Stomach (tissue), 9 donors: ENCODE data around the gene TSNAXIP1. TPM values are rescaled to one million over a fixed set of nuclear protein-coding genes. Genes with fewer than 3 reads are reported as not detected.

Experiments used
- DNase-seq, 2 donors: peaks; one replicate each; pipeline versions ENCODE4 v3.0.0 to v3.0.0-alpha.2; 2013 to 2019
- H3K27ac ChIP-seq, 5 donors: fragments of 200-600 bp in 4 of 5; sonication (generic) in 4 of 5; one replicate each; pipeline ENCODE4 v1.5.1; 2013 to 2019; ENCODE audit warnings: mild to moderate bottlenecking in 1 of 5, moderate library complexity in 1 of 5
- H3K27me3 ChIP-seq, 3 donors: fragments of 200-600 bp; sonication (generic); one replicate each; pipeline ENCODE4 v1.5.1; 2017 to 2019; ENCODE audit warnings: mixed run types in 1 of 3
- H3K36me3 ChIP-seq, 4 donors: fragments of 200-600 bp; sonication (generic); 1 replicate in 3 of 4; 2 replicates in 1 of 4; pipeline ENCODE4 v1.5.1; 2016 to 2019
- H3K4me1 ChIP-seq, 4 donors: fragments of 200-600 bp; sonication (generic); one replicate each; pipeline ENCODE4 v1.5.1; 2016 to 2019
- H3K4me3 ChIP-seq, 4 donors: fragments of 200-600 bp; sonication (generic) in 3 of 4; one replicate each; pipeline ENCODE4 v1.5.1; 2016 to 2019; ENCODE audit warnings: mild to moderate bottlenecking in 1 of 4
- H3K9me3 ChIP-seq, 4 donors: fragments of 200-600 bp; sonication (generic); one replicate each; pipeline ENCODE4 v1.5.1; 2016 to 2019
- CTCF ChIP-seq, 7 experiments: fragments of 450-650 bp in 4 of 7; fragments of 200-600 bp in 3 of 7; sonication (generic) in 3 of 7; IDR thresholded peaks; one replicate each; pipeline ENCODE4 v1.5.1; 2016 to 2019; ENCODE audit warnings: antibody characterized with exemption in 7 of 7, control low read depth in 2 of 7, mild to moderate bottlenecking in 1 of 7
- EP300 ChIP-seq: sonication (generic); formaldehyde crosslinking; IDR thresholded peaks from one replicate; pipeline ENCODE4 v1.6.1; 2017; ENCODE audit warnings: antibody characterized with exemption
- POLR2A ChIP-seq, 4 donors: fragments of 450-650 bp; IDR thresholded peaks; one replicate each; pipeline ENCODE4 v1.6.1; 2016; ENCODE audit warnings: antibody characterized with exemption in 4 of 4, control low read depth in 2 of 4, mild to moderate bottlenecking in 1 of 4, moderate library complexity in 1 of 4
- POLR2AphosphoS5 ChIP-seq, 3 donors: sonication (generic); formaldehyde crosslinking; IDR thresholded peaks; one replicate each; pipeline ENCODE4 v1.6.1; 2016; ENCODE audit warnings: antibody characterized with exemption in 3 of 3
- WGBS, 5 donors: extraction: QIAGEN DNeasy Blood & Tissue Kit in 3 of 5; methylation state at CpG; one replicate each; pipeline versions ENCODE4 v1.1.5 to v1.1.7; 2013 to 2018; 5-methylcytosine and 5-hydroxymethylcytosine counted together
- intact Hi-C: fragments of 100-400 bp; cut with DNase I; formaldehyde crosslinking; loops from one replicate; pipeline ENCODE4 v1.15.1; 2023; ENCODE audit warnings: low total_unique reads
- polyA plus RNA-seq, 3 donors: library from polyadenylated mRNA; stranded (reverse); fragments of 200-250 nt; gene quantifications; one replicate each; pipeline ENCODE4 v1.2.3, GENCODE V29; 2013
- total RNA-seq, 5 donors: library from RNA; depleted of rRNA; stranded (reverse); fragments of >200 nt; gene quantifications; one replicate each; pipeline versions ENCODE4 v1.1.0 to v1.2.3, GENCODE V29; 2014 to 2016
- donor health status: healthy with polysubstance abuse.
- donor health status: Bipolar disorder and iron deficiency.
- donor health status: healthy.

TSNAXIP1 gene
- total and polyA plus RNA-seq, 8 donors: 0.45 to 25.7 (median 1.2) TPM; not detected in 1

- Histone ChIP-seq H3K36me3 (no peaks in the 10 kb centered on the region), H3K27me3 (no peaks in the 10 kb centered on the region), H3K4me3 (peak overlapping the region; percentile 65 to 81 (median 78)), H3K4me1 (peaks cover 35 to 54% (median 49%) of the 10 kb centered on the region in 4 donors), H3K9me3 (no peaks in the 10 kb centered on the region), H3K27ac (peak overlapping the region; percentile 98 to 100 (median 99))
- peak; percentile 49 to 83 for DNase-seq
- TF ChIP-seq POLR2AphosphoS5 (IDR thresholded peaks at IDR 0.05) (no peak), CTCF (IDR thresholded peaks at IDR 0.05) (peak in 1 of 7 experiments; percentile 9)
- WGBS, 5 donors: 0 to 2% (median 0%) methylated on average over 25 to 67 of the region's 67 CpGs
- intact Hi-C loops: no loop called here
These were observed 36.0 kb downstream of the TSNAXIP1 start for GRCh38 chr16:67842509-67843342.

GRCh38 chr16:67843343-67843765 lies 36.7 kb downstream of the TSNAXIP1 start:
- WGBS, 5 donors: 3 to 19% (median 12%) methylated on average over 11 of the region's 11 CpGs
- intact Hi-C loops: no loop called here
- peak overlapping the region; percentile 98 to 100 (median 99) for H3K27ac ChIP-seq

GRCh38 chr16:67844497-67844896 lies 37.8 kb downstream of the TSNAXIP1 start:
- peaks cover 41 to 69% (median 67%) of the 10 kb centered on the region in 4 donors for H3K4me1 ChIP-seq
- DNase-seq: no peak
- intact Hi-C loops: no loop called here
- no peaks in the 10 kb centered on the region for H3K27me3 ChIP-seq
- 61 to 72% (median 64%) methylated on average over 4 of the region's 4 CpGs for WGBS, 5 donors
- peak overlapping the region in 2 of 4 donors; percentile 65 to 77 for H3K4me3 ChIP-seq
- H3K27ac ChIP-seq: peak overlapping the region in 4 of 5 donors; percentile 98 to 100 (median 99)
- TF ChIP-seq EP300 (no peak), CTCF (IDR thresholded peaks at IDR 0.05) (no peak), POLR2A (IDR thresholded peaks at IDR 0.05) (no peak), POLR2AphosphoS5 (IDR thresholded peaks at IDR 0.05) (no peak)
- H3K9me3 ChIP-seq: no peaks in the 10 kb centered on the region
- no peaks in the 10 kb centered on the region for H3K36me3 ChIP-seq

More at GRCh38 chr16:67843343-67843765, 36.7 kb downstream of the TSNAXIP1 start:
- no peak for DNase-seq
- H3K4me1 ChIP-seq: peaks cover 41 to 60% (median 56%) of the 10 kb centered on the region in 4 donors
- H3K36me3 ChIP-seq: no peaks in the 10 kb centered on the region
- TF ChIP-seq POLR2AphosphoS5 (IDR thresholded peaks at IDR 0.05): no peak
- TF ChIP-seq EP300: no peak
- TF ChIP-seq POLR2A (IDR thresholded peaks at IDR 0.05): no peak
- TF ChIP-seq CTCF (IDR thresholded peaks at IDR 0.05): no peak
- H3K4me3 ChIP-seq: peak overlapping the region; percentile 65 to 81 (median 78)
- no peaks in the 10 kb centered on the region for H3K9me3 ChIP-seq
- H3K27me3 ChIP-seq: no peaks in the 10 kb centered on the region

GRCh38 chr16:67845291-67846062 lies 38.8 kb downstream of the TSNAXIP1 start:
- WGBS, 5 donors: 51 to 63% (median 61%) methylated on average over 5 of the region's 5 CpGs
- peaks cover 41 to 71% (median 68%) of the 10 kb centered on the region in 4 donors for H3K4me1 ChIP-seq
- peak overlapping the region; percentile 86 to 100 (median 99) for H3K4me3 ChIP-seq
- H3K9me3 ChIP-seq: no peaks in the 10 kb centered on the region
- peaks cover 0 to 3% (median 0%) of the 10 kb centered on the region in 4 donors for H3K36me3 ChIP-seq
- H3K27ac ChIP-seq: peak overlapping the region; percentile 22 to 100 (median 97)
- intact Hi-C loops: no loop called here
- DNase-seq: peak in 1 of 2 donors; percentile 24
- TF ChIP-seq POLR2AphosphoS5 (IDR thresholded peaks at IDR 0.05): no peak
- no peak for TF ChIP-seq CTCF (IDR thresholded peaks at IDR 0.05)
- no peak for TF ChIP-seq EP300
- TF ChIP-seq POLR2A (IDR thresholded peaks at IDR 0.05): no peak
- no peaks in the 10 kb centered on the region for H3K27me3 ChIP-seq
